NCI-H1436 treated with DMSO at 0.1 percent for 48 hours (cell line): Measurements from ENCODE around the gene RAB12.
"Not testable (repeated sequence)": the region's sequence is repeated elsewhere in the genome, so short reads cannot be mapped to it uniquely, and the experiment has no call there.

Source experiments
- DNase-seq: peaks from one replicate; lab custom pipeline; 2025; lab: John Stamatoyannopoulos, UW

RAB12 gene

DNA sequence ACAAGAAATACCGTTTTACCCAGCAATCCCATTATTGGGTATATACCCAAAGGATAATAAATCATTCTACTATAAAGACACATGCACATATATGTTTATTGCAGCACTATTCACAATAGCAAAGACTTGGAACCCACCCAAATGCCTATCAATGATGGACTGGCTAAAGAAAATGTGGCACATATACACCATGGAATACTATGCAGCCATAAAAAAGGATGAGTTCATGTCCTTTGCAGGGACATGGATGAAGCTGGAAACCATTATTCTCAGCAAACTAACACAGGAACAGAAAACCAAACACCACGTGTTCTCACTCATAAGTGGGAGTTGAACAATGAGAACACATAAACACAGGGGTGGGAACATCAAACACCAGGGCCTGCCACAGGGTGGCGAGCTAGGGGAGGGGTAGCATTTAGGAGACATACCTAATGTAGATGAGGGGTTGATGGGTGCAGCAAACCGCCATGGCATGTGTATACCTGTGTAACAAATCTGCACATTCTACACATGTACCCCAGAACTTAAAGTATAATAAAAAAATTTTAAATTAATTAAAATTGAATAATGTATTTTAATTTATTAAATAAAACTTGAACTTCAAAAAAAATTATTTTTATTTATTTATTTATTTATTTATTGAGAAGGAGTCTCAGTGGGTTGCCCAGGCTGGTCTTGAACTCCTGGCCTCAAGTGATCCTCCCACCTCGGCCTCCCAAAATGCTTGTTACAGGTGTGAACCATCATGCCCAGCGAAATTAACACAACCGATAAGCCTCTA is 42.4 kb downstream of the RAB12 start:
- not testable (repeated sequence) for DNase-seq

DNA sequence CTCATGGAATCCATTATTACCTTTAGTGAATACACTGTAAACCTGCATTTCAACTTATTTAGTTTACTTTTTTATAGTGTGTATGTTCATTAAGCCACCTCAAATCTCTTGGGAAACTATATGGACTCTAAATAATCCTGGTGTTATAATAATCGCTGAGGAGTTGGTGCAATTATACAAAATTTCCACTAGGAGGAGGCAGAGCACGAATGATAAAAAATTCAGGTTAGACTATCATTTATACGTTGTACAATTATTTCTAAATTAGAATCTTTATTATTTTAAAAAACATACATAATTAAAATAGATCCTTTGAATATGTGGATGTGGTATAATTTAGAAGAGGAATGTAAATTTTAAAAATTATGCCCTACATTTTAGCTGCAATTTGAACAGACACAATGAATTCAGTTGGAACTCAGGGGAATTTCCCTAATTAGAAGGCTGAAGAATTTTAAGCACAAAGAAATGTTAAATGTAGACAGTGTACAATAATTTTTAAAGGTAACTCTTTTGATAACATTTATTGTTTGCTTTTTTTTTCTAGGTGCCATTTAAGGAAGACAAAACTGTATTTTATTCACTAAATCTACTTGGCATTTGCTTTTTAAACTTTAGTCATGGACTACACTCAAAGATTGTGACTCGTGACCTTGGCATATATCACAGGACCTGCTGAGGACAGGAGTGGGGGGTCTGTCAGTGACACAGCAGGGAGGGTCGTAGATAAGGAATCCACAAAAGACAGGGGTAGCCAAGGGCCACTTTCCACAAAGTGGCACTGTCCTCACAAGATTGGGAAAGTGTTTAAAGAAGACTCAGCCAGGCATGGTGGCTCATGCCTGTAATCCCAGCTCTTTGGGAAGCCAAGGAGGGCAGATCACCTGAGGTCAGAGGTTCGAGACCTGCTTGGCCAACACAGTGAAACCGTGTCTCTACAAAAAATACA is 45.5 kb downstream of the RAB12 start:
- no peak for DNase-seq

DNA sequence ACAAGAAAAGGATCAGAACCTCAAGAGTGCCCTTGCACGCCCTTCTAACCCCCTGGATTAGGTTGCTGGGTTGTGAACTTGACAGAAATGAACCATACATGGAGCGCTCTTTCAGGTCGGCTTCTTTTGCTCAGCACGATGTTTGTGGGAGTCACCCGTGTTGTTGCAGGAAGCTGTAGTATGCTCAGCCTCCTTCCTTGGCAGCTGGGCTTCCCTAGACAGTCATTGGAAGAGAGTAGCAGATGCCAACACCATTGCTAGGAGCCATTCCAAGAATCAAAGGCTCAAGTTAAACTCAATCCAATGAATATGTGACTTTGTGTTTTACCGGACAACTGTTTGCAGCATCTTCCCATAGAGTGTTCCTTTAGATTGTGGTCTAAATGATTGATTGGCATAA is 47.0 kb downstream of the RAB12 start:
- no peak for DNase-seq

DNA sequence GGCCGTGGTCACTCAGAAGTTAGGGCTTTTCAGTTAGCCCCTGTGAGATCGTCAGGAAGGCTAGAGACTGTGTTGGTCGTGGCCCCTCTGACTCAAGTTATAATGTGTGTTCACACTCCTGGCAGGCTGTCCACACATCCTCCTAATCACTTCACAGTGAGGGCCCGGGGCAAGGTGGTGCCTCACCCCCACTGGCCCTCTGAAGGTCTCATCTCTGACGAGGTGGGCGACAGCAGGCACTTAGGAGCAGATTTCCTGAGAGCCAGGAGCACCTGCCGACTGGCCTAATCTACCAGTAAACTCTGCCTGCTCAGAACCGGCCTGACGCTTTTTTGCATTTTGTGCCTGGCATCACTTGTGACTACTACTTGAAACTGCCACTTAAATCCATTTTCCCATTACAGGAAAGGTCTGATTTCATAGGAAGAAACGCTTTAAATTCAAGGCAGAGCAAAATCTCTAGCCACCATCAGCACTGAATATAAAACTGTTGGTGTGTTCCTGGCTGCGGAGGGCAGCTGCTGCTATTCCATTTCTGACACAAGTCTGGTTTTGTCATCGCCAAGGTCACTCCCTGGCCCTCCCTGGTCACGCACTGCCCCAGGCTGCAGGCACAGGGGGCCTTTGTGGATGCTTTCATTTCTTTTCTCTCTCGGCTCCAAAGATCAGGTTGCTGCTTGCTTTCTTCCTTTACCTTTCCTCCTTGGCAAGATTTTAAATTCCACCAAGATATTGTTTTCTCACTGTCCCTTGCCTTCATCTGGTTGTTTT is 48.0 kb downstream of the RAB12 start:
- DNase-seq, result no peak

DNA sequence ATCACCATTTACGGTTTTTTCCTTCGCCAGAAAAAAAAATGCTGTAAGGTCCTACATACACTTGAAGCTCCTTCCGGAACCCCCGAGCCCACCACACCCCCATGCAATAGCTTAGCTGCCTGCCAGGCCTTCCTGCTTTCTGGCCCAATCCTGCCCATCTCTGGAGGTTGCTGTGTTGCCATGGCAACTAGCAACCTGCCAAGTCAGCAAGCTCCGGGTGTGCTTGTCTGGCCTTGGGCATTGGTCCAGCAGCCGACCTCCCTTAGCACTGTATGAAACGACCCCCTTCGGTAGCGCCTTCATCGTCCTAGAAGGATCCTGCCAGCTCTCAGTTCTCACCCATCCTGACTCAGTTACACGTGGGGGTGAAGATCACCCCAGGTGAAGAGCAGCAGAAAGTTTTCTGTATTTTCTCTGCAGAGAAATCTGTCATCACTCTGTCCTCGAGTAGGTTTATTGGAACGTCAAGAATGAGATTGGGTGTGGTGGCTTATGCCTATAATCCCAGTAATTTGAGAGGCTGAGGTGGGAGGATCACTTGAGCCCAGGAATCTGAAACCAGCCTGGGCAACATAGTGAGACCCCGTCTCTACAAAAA is 48.7 kb downstream of the RAB12 start:
- no peak for DNase-seq

DNA sequence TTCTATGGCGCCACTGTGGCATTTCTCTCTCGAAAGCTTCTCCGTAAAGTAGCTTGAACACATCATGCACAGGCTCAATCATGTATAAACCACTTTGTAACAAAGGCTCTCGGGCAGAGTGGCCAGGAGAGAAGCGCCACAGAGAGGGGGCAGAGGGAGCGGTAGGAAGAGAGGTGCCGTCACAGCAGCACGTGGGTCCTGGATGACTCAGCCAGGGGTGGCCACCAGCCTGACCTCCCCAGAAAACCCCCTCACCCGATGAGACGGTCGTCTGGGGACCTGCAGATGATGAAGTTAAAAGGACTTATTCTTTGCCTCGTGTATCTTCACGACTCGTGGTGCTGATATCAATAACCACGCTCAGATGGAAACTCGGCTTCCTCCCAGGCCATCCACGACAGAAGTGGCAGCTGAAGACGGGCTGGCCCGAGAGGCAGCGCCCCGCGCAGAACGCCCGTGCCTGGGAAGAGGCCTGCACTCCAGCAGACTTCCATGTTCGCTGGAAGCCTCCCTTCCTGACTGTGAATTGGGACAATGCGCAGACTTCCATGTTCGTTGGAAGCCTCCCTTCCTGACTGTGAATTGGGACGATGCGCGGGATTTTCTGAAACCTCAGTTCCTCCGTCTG is 49.7 kb downstream of the RAB12 start:
- DNase-seq, result no peak

DNA sequence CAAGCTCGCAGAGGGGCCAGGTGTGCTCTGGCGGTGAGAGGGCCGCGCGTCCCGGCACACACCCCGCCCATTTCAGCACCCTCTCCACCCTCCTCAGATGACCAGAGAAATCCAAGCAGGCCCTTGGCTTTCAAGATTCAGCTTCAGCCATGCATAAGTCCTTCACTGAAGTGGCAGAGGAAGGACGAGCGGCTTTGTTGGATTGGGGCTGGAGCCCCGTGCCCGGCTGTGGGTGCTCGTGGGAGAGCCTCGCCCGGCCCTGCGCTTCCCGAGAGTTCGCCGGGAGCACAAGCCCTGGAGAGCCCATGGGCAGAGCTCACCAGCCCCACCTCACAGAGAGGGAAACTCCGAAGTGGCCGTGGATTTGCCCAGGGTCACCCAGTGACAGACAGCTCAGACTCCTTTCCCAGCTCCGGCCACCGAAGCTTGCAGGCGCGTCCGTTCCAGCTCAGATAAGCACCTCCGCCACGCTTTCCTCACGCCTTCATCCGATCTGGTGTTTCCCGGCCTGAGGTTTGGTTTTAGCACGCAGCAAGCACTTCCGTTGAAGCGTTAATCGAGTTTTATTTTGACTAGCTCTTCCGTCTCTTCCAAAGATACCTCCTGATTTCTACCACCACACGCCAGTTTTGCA is 50.5 kb downstream of the RAB12 start:
- no peak for DNase-seq

DNA sequence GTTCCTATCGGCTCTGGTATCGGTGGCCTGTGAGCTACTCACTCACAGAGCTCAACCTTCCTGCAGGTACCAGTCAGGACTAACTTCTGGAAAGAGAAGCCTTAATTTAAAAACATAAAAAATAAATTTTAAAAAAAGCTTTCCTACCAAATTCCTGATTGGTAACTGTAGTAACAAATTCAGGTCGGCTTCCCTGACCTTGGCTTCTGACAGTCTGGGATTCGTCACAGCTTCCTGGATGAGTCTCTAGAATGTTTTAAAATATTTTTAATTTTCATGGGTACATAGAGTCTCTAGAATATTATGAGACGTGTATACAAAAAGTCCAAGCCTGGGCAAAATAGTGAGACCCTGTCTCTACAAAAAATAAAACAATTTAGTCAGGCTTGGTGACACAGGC is 51.1 kb downstream of the RAB12 start:
- no peak for DNase-seq

DNA sequence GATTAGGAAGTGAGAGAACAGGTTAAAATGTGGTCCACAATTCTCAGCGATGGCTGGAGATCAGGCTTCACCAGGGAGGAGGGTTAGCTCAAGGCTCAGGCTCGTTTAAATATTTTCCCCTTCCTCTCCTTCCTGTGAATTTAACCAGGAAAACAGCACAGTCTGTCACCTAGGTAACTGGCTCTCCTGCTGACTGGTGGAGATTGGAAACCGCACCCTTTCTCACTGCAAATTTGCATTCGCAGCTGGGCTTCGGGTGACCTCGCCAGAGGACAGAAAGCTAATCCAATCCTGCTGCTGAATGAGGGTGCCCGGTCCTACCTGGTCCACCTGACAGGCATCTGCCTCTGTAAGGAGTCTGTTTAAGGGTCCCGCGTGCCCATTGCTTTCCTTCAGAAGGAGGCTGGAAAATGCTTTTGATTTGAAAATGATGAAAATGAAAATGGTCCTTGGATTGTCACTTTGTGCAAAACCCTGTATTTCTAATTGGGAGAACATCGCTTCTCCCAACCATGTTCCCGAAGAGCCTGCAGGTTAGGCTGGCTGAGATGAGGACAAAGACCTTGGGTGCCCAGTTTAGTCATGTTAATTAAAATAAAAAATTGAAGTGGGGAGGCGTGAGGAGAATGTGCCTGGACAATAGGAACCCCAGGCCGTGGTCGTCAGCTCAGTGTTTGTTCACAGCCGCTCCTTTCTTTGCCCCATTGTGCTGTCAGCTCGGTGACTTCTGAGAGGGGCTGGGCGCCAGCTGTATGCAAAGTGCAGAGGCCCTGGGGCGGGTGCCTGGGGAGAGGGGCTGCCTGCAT is 52.7 kb downstream of the RAB12 start:
- peak; percentile 69 for DNase-seq

DNA sequence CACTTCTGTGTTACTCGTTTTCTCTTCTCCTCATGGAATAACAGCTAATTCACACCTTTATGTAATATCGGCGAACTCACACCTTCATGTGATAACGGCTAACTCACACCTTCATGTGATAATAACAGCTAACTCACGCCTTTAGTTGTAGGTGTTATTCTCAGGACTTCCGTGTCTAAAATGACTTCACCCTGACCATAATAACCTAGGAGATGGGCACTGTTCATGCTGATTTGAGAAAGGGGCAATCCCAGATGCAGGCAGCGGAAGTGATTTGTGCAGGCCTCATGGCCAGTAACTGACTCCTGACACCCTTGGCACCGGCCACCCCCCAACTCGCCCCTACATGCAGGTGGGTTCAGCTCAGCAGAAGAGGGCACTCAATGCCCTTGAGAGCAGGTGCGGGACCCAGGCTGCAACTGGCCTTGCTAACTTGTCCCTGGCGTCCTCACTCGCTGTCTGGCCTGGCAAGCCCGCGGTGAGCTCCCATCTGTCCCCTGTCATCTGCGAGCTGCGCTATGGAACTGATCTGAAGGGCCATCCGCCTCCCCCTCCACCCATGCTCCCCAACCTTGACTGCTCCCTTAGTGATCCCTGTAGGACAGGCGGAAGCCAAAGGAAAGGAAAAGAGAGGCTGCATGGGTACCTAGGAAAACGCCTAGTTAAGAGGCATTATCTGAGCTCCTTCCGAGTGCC is 53.5 kb downstream of the RAB12 start:
- no peak for DNase-seq

DNA sequence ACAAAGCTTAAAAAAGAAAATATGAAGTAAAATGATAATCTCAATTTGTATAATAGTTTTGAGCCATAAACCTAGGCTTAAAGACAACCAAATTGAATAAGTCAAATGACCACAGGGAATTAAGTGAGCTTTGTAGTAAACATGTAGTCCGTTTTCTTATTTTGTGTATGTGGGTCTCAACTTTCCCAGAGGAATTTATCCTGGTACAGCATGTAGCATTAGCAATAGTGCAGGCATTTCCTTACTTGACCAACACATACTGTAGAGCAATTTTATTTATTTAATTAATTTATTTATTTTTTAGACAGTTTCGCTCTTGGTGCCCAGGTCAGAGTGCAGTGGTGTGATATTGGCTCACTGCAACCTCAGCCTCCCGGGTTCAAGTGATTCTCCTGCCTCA is 58.6 kb downstream of the RAB12 start:
- no peak for DNase-seq

DNA sequence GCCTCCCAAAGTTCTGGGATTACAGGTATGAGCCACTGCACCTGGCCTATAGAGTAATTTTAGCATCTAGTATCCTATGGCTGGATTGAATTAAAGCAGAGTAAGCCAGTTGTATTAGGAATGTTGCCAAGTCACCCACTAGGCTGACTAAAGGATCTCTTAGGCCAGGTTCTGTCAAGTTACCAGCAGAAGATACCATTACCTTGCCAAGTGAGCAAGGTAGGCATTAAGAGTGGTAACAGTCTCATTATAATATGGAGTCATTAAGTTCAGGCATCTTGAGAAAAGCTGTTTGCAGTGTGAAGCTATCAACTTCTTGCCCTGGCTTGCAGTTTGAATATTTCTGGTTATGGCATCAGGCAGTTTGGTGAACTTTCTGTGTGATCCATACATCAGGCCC is 59.1 kb downstream of the RAB12 start:
- DNase-seq, result no peak

DNA sequence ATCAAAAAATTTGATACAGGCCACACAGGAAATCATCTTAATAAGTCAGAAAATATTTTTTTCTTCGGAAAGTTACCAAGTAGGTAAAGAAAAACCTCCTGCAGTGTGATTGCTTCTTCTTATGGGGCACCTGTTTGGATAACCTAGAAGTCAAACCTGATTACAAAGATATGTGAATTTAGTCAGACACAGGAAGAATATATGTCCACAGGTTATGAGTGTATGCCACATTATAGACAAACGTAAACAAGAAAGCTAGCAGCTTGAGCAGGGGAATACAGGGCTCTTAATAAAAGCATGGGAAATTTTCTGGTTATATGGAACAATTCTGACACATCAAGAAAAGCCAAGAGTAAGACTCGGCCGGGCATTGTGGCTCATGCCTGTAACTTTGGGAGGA is 60.3 kb downstream of the RAB12 start:
- no peak for DNase-seq

DNA sequence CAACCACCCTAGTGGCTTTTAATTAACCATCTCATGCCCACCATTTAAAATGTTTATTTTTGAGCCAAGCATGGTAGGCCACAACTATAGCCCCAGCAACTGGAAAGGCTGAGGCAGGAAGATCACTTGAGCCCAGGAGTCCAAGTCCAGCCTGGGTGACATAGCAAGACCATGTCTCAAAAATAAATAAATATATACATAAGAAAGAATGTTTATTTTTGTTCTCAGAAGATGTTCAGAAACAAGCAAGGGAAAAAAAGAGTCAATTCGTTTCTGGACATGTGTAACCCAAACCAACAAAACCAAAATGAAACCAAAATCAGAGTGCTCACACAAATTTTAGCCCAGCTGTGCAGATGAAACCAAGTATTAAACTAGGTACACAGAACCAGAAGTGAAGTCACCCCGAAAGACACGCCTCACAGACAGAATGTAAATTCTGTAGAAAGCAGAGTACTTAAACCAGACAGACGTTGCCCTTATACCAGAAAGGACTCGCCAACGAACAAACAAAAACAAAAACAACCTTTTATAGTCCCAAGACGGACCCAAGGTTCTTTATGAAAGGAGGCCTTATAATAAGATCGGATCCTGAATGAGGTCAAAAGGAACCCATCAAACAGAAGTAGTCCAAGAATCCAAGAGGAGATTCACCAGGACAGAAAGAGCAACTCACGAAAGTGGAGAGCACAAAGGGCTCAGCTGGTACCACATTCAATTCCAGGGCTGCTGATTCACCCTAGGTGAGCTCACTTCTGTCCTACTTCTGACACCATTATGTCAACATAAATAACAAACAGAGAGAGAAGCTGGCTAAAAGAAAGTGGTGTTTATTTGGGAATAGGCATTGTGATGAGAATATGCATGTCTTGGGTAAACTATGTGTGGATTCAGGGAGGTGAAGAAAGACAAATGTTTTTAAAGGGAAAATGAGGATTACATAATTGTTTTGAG is 64.3 kb downstream of the RAB12 start:
- no peak for DNase-seq

DNA sequence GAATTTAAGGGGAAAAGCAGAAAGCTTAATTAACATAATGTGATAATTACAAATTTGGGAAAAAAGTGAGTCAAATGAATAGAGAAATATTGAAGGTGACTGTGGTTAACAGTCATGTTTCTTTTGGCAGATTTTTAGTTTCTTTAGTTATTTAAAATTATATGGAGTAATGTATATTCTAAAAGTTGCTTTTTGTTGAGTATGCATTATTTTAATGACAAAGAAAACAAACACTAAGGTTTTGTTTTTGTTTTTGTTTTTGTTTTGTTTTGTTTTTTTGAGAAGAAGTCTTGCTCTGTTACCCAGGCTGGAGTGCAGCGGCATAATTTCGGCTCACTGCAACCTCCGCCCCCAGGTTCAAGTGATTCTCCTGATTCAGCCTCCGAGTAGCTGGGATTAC is 65.8 kb downstream of the RAB12 start:
- no peak for DNase-seq

DNA sequence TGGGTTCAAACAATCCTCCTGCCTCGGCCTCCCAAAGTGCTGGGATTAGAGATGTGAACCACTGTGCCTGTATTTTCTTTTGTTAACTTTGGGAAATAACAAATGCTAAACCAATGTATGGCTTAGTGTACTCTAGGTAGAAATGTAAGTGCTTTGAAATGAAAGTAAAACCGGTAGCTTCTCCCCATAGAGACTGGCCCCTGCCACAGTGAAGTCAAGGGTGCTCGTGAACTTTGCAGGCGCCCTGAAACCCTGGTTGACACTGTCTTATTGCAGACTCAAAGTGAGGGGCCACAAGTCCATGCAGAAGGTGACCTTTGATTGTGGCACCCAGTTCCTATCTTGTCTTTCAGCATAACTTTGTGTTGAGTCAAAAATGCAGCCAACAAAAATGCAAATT is 72.0 kb downstream of the RAB12 start:
- no peak for DNase-seq

DNA sequence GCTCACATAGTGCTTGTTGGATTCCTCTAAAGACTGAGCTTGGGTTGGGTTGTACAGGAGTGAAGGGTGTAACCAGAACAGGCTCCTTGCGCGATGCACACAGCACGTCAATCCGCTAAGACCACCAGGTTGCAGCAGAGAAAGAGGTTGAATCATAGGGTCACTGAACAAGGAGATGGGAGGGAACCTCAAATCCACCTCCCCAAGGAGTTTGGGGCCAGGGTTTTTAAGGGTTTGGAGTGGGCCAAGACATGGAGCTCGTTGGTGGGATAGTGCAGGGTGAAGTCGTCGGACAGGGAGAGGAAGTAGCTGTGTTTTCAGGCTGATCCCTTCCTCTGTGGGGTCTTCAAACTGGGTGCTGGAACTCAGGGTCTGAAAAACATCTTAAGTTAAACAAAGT is 75.3 kb downstream of the RAB12 start:
- DNase-seq, result no peak

DNA sequence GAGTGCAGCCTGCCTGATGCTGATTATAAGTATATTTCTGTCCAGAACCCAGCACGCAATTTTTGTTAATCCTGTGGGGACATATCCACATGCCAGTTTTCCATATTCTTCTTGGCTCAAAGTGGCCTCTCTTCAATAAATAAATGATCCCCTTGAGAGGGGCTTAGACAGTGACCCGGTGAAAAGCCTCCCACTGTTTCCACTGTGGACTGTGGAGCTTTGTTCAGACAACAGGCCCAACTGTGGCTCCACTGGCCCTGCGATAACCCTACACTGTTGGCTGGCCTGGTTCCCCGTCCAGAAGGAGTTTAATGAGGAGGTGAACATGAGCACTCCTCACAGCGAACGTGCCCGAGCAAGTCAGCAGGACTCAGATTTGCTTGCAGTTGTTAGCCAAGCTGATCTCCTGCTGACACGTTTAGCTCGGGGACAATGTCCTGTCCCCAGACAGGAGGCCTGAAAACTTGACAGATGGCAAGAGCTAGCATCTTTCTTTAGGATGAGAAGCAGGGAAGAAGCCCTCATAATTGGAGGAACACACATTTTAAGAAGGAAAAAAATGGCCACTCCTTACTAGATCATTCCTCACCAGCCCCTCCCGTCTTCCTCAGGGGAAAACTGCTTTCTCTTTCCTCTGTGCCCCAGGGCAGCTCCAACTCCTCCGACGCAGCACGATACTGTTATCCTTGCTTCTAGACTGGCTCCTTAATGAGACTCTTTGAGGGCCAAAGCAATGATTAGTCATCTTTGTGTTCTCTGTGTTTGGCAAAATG is 76.1 kb downstream of the RAB12 start:
- peak; percentile 73 for DNase-seq
